Activated T-helper 2 cell treated with anti-CD3 and anti-CD28 coated beads, Interferon-gamma antibody, Interleukin-2, Interleukin-4, amounts not matched to agents 10 μg/mL and 5 μg/mL and 100 μg/mL, durations not matched to agents 14 hours and 24 hours and 36 hours (primary cell): ENCODE data around the gene FIBP. TPM values are rescaled to one million over a fixed set of nuclear protein-coding genes. Genes with fewer than 3 reads are reported as not detected.
A peak's percentile ranks its signal among the peaks of the same experiment; 100 is the strongest.

Experiments used
- DNase-seq: peaks from one replicate; pipeline ENCODE4 v3.0.0; 2021; ENCODE audit warnings: low spot score
- H3K27ac Mint-ChIP-seq: one replicate; pipeline ENCODE4 v1.8.0; 2021; ENCODE audit warnings: mixed read lengths
- H3K27me3 Mint-ChIP-seq: one replicate; pipeline ENCODE4 v1.8.0; 2021; ENCODE audit warnings: low read depth, mixed read lengths
- H3K36me3 Mint-ChIP-seq: one replicate; pipeline ENCODE4 v1.8.0; 2021; ENCODE audit warnings: low read depth, mixed read lengths
- H3K4me1 Mint-ChIP-seq: one replicate; pipeline ENCODE4 v1.8.0; 2021; ENCODE audit warnings: low read depth, mixed read lengths
- H3K4me3 Mint-ChIP-seq: one replicate; pipeline ENCODE4 v1.8.0; 2021; ENCODE audit warnings: low read depth, mild to moderate bottlenecking, moderate library complexity, mixed read lengths
- H3K9me3 Mint-ChIP-seq: one replicate; pipeline ENCODE4 v1.8.0; 2021; ENCODE audit warnings: mixed read lengths
- intact Hi-C: fragments of 100-400 bp; cut with micrococcal nuclease; formaldehyde crosslinking; loops from one replicate; pipeline ENCODE4 v1.15.1; 2023
- total RNA-seq: library from RNA; stranded (reverse); gene quantifications from 2 replicates; pipeline ENCODE4 v1.2.3, GENCODE V29; 2022

The FIBP gene
- total RNA-seq, 1 donor from 2014 or later, result 95.4 TPM

DNA sequence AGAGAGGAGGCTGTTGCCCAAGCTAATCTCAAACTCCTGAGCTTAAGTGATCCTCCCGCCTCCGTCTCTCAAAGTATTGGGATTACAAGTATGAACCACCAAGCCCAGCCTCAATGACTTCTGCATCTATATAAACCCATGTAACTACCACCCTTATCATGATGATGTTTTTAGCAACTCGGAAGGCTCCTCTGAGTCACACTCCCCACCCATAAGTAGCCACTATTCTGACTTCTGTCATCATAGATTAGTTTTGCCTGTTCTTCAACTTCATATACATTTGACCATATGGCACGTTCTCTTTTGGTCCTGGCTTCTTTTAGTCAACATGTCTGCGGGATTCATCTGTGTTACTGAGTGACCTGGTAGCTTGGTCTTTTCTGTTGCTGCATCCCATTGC lies 18.3 kb upstream of the FIBP start:
- Mint-ChIP-seq H3K4me1 (peaks cover 20% of the 10 kb centered on the region), H3K4me3 (no peak overlapping the region), H3K27ac (no peak overlapping the region), H3K27me3 (peaks cover 5% of the 10 kb centered on the region), H3K9me3 (no peaks in the 10 kb centered on the region), H3K36me3 (no peaks in the 10 kb centered on the region)
- DNase-seq, result no peak
- intact Hi-C loops, result no loop called here

DNA sequence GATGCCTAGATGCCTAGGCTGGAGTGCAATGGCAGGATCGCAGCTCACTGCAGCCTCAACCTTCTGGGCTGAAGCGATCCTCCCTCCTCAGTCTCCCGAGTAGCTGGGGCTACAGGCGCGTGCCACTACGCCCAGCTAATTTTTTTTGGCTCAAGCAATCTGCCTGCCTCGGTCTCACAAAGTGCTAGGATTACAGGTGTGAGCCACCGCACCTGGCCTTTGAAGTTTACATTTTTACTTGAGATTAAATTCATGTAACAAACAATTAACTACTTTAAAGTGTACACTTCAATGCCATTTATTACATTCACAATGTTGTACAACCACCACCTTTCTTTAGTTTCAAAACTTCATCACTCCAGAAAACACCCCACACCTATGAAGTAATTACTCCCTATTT lies 15.4 kb upstream of the FIBP start:
- no peak overlapping the region for H3K4me3 Mint-ChIP-seq
- intact Hi-C loops, result no loop called here

DNA sequence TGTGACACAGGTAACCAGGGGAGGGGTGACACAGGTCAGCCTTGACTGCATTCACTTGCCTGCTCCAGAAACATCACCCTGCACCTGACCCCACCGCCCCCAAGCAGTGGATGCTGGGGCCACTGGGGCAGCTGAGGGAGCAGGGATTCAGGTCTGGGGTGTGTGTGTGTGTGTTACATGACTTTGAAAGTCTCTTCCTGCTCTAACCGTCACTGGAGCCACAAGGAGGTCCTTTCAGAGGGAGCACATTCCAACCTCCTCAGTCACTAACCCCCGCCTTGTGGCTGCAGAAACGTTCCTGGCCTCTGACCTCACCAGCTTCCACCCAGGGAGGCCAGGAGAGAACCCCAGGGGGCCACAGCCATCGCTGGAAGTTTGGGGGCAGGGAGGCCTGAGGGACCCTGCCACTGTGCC lies 14.8 kb upstream of the FIBP start:
- Mint-ChIP-seq H3K9me3 (no peaks in the 10 kb centered on the region), H3K27ac (no peak overlapping the region), H3K27me3 (peaks cover 5% of the 10 kb centered on the region), H3K36me3 (peaks cover 4% of the 10 kb centered on the region), H3K4me1 (peaks cover 23% of the 10 kb centered on the region), H3K4me3 (no peak overlapping the region)
- no peak for DNase-seq
- intact Hi-C loops, result no loop called here

More for the DNA sequence above, 15.4 kb upstream of the FIBP start:
- H3K27ac Mint-ChIP-seq, result no peak overlapping the region
- peaks cover 21% of the 10 kb centered on the region for H3K4me1 Mint-ChIP-seq
- no peak for DNase-seq
- H3K36me3 Mint-ChIP-seq, result peaks cover 4% of the 10 kb centered on the region
- H3K9me3 Mint-ChIP-seq, result no peaks in the 10 kb centered on the region
- H3K27me3 Mint-ChIP-seq, result peaks cover 5% of the 10 kb centered on the region

DNA sequence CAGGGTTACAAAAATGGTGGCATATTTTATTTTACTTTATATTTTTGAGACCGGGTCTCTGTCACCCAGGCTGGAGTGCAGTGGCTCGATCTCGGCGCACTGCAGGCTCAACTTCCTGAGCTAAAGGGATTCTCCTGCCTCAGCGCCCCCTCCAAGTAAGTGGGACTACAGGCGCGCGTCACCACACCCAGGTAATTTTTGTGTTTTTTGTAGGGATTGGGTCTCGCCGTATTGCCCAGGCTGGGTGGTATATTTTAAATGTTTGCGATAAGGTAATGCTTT lies 12.6 kb upstream of the FIBP start:
- no peaks in the 10 kb centered on the region for H3K9me3 Mint-ChIP-seq
- H3K27ac Mint-ChIP-seq, result peak overlapping the region; percentile 74
- peaks cover 28% of the 10 kb centered on the region for H3K4me1 Mint-ChIP-seq

GRCh38 chr11:65900125-65900898 lies 12.0 kb upstream of the FIBP start, which contains the start of gene FOSL1:
FOSL1 (minus strand) TSS chr11:65900388; CDS start chr11:65900339, 49 bp downstream.
- Mint-ChIP-seq H3K27me3 (no peaks in the 10 kb centered on the region), H3K4me1 (peaks cover 33% of the 10 kb centered on the region), H3K27ac (peak within 1 kb of the TSS; percentile 74), H3K36me3 (peaks cover 28% of the 10 kb centered on the region), H3K4me3 (peak within 1 kb of the TSS; percentile 82), H3K9me3 (no peaks in the 10 kb centered on the region)
- intact Hi-C loops, result loop anchor here (1.0 kb wide), 2 partner anchors 10 to 19 kb away; partner anchors contain the start of genes C11orf68, CCDC85B and DRAP1
- DNase-seq, result peak; percentile 89

More for the DNA sequence above, 12.6 kb upstream of the FIBP start:
- H3K4me3 Mint-ChIP-seq, result no peak overlapping the region
- DNase-seq, result no peak
- H3K36me3 Mint-ChIP-seq, result peaks cover 23% of the 10 kb centered on the region
- no peaks in the 10 kb centered on the region for H3K27me3 Mint-ChIP-seq
- intact Hi-C loops, result loop anchor here (1.0 kb wide), 2 partner anchors 11 to 18 kb away; partner anchors contain the start of genes C11orf68, CCDC85B and DRAP1

DNA sequence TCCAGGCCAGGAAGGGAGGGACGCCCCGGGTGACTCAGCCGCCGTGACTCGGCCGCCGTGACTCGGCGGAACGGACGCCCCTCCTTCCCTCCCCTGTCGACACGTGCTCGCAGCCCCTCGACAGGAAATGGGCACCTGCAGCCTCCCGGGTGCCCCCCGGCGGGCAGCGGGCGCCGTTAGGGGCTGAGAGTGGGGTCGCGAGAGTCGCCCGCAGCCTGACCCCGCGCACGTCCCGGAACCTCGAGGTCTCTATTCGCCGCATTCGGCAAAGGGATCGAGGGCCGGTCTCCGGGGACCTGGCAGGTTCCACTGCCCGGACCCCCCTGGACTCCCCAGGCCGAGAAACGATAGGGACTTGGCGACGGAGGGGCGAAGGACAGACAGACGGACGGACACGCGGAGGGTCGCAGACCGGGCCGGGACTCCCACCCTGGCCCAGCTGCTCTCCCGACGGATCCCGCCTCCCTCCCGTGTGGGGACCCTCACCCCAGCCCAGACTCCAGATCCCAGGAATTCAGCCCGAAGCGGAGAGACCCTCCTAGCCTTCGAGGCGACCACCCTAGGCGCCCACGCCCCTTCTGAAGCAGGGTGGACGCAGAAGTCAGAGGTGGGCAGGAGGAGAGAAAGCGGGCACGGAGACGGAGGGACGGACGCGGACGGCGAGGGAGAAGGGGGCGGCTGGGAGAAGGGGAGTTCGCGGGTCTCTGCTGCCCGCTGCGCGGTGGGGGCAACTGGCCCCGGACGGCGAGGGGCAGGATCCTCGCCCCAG lies 11.3 kb upstream of the FIBP start:
- Mint-ChIP-seq H3K9me3 (no peaks in the 10 kb centered on the region), H3K4me1 (peaks cover 35% of the 10 kb centered on the region), H3K4me3 (peak overlapping the region; percentile 82), H3K27me3 (no peaks in the 10 kb centered on the region), H3K27ac (peak overlapping the region; percentile 58), H3K36me3 (peaks cover 30% of the 10 kb centered on the region)
- peak; percentile 57 for DNase-seq
- intact Hi-C loops, result loop anchor here (1.0 kb wide), 2 partner anchors 9 to 20 kb away; partner anchors contain the start of genes C11orf68, CCDC85B and DRAP1

DNA sequence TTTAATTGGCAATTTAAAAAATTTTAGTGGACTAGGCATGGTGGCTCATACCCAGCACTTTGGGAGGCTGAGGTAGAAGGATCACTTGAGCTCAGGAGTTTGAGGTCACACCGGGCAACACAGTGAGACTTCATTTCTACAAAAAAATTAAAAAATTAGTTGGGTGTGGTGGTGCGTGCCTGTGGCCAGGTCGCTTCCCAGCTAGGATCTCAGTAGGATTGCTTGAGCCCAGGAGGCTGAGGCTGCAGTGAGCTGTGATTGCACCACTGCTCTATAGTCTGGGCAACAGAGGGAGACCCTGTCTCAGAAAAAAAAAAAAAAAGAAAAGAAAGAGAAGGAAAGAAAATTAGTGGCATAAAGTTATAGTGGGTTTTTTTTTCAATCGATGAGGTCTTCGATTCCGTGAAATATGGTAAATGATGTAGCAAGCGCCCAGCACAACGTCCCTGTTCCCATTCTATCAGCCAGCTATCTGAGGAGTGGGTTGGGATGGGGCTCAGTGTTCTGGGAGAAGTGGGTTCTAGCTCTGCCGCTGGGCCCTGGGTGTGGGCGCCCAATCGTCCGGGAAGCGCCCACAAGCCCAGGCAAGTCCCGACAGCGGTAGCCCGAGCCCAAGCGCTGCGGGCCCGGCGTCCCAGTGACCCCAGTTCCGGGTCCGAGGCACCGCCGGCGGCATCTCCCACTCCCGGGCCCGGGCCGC lies 10.5 kb upstream of the FIBP start:
- peaks cover 41% of the 10 kb centered on the region for H3K4me1 Mint-ChIP-seq
- no peak for DNase-seq
- H3K27me3 Mint-ChIP-seq, result no peaks in the 10 kb centered on the region
- no peaks in the 10 kb centered on the region for H3K9me3 Mint-ChIP-seq
- peaks cover 36% of the 10 kb centered on the region for H3K36me3 Mint-ChIP-seq
- H3K4me3 Mint-ChIP-seq, result peak overlapping the region; percentile 82
- H3K27ac Mint-ChIP-seq, result peak overlapping the region; percentile 71
- intact Hi-C loops, result no loop called here

DNA sequence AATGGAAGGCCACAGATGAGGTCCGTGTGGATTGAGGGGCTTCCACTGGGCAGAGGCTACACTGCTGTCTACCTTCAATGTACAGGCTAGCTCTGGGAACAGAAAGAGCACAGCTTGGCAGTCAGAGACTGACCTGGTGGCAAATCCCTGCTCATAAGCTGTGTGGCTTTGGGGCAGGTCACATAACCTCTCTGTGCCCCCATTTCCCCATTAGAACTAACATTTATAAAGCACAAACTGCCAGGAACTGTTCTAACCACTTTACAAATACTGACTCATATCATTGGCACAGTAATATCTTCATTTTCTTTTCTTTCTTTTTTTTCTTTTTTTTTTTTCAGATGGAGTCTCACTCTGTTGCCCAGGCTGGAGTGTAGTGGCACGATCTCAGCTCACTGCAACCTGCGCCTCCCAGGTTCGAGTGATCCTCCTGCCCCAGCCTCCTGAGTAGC lies 8.8 kb upstream of the FIBP start:
- H3K27me3 Mint-ChIP-seq, result no peaks in the 10 kb centered on the region
- peak overlapping the region; percentile 13 for H3K4me3 Mint-ChIP-seq
- peak overlapping the region; percentile 27 for H3K27ac Mint-ChIP-seq
- H3K4me1 Mint-ChIP-seq, result peaks cover 50% of the 10 kb centered on the region
- intact Hi-C loops, result no loop called here
- DNase-seq, result no peak
- peaks cover 51% of the 10 kb centered on the region for H3K36me3 Mint-ChIP-seq
- no peaks in the 10 kb centered on the region for H3K9me3 Mint-ChIP-seq

DNA sequence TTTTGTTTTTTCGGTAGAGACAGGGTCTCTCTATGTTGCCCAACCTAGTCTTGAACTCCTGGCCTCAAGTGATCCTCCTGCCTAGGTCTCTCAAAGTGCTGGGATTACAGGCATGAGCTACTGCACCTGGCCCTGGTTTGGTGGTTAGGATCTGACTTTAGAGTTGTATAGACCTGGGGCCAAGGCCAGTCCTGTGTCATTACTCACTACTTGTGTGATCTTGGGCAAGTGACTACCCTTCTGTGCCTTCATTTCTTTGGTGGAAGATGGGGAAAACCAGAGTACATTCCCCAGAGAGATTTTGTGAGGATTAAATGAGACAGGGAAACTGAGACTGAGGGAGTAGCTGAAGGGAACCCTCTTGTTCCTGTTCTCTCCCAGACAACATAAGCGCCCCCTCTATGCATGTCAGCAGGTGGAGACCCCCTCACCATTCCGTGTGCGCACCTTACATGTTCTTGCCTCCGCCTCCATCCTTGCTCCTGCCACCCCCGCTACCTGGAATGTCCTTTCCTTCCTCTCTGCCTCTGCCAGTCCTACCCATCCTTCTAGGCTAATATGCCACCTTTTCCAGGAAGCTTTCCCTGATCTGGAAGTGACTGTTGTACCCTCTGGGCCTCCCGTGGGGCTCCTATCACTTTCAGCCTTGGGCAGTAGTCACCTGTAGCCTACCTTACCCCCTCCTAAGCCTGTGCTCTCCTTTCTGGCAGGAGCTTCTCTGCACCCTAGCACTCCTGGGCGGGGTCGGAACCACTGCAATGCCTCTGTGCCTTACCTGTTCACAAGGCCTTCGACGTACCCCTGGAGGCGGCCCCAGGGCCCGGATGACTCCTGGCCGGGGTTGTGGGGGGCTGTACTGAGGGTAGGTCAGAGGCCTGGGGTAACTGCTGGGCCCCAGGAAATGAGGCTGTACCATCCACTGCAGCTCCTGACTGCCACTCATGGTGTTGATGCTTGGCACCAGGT lies 8.0 kb upstream of the FIBP start:
- no peak for DNase-seq
- intact Hi-C loops, result no loop called here
- H3K27me3 Mint-ChIP-seq, result no peaks in the 10 kb centered on the region
- peaks cover 50% of the 10 kb centered on the region for H3K4me1 Mint-ChIP-seq
- H3K9me3 Mint-ChIP-seq, result no peaks in the 10 kb centered on the region
- H3K27ac Mint-ChIP-seq, result peak overlapping the region; percentile 27
- peak overlapping the region; percentile 2 for H3K4me3 Mint-ChIP-seq
- H3K36me3 Mint-ChIP-seq, result peaks cover 58% of the 10 kb centered on the region

DNA sequence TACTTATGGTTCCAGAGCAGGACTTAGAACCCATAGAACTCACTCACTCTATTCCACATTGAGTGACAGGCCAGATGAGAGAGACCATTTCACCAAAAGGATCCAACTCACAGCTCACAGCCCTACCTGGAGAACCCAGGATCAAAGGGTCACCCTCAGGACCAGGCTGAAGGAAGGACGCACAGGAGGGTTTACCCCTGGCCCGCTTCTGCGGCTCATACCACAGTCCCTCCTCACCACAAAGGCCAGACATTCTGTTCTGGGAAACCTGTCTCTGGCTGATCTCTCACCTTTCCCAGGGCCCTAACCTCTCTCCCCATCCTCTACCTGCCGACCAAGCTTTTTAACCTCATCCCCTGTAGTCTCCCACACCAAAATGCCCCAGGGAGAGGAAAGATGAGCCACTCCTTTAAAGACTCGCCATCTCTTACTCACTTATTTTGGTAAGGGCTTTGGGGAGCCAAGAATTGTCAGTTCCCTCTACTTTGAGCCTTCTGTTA lies 7.3 kb upstream of the FIBP start:
- peaks cover 45% of the 10 kb centered on the region for H3K4me1 Mint-ChIP-seq
- H3K27ac Mint-ChIP-seq, result peak overlapping the region; percentile 31
- peaks cover 59% of the 10 kb centered on the region for H3K36me3 Mint-ChIP-seq
- no peak for DNase-seq
- peak overlapping the region; percentile 30 for H3K4me3 Mint-ChIP-seq
- intact Hi-C loops, result no loop called here
- no peaks in the 10 kb centered on the region for H3K9me3 Mint-ChIP-seq
- no peaks in the 10 kb centered on the region for H3K27me3 Mint-ChIP-seq

GRCh38 chr11:65894034-65894591 lies 5.8 kb upstream of the FIBP start:
- peak overlapping the region; percentile 79 for H3K4me3 Mint-ChIP-seq
- H3K36me3 Mint-ChIP-seq, result peaks cover 59% of the 10 kb centered on the region
- H3K9me3 Mint-ChIP-seq, result no peaks in the 10 kb centered on the region
- intact Hi-C loops, result loop anchor here (5.0 kb wide), 1 partner anchor 33 kb away; no protein-coding TSS in a partner anchor
- peaks cover 55% of the 10 kb centered on the region for H3K4me1 Mint-ChIP-seq
- H3K27me3 Mint-ChIP-seq, result no peaks in the 10 kb centered on the region
- DNase-seq, result peak; percentile 41
- H3K27ac Mint-ChIP-seq, result peak overlapping the region; percentile 85
